ENCODE results near the gene SIRPB2.

The SIRPB2 gene

GRCh38 chr20:1449370-1449769 is 41.9 kb downstream of the SIRPB2 start:
- H3K36me3 ChIP-seq (ENCODE audit: insufficient read depth, low read length), result peaks cover 100% of the 10 kb centered on the region
- H3K4me3 ChIP-seq, result no peak overlapping the region

GRCh38 chr20:1448081-1448620 is 43.1 kb downstream of the SIRPB2 start:
- Histone ChIP-seq H3K36me3 (ENCODE audit: insufficient read depth, low read length) (peaks cover 100% of the 10 kb centered on the region), H3K9ac (ENCODE audit: insufficient read length) (no peak overlapping the region), H3K27ac (no peak overlapping the region), H3K9me3 (ENCODE audit: low read depth, low read length) (no peaks in the 10 kb centered on the region), H3K4me3 (no peak overlapping the region)
- TF ChIP-seq EZH2 (IDR thresholded peaks at IDR 0.05), result no peak
- TF ChIP-seq FOXP2 (optimal IDR thresholded peaks at IDR 0.05; ENCODE audit: control extremely low read depth, extremely low read length, insufficient read depth), result no peak
- no peak for TF ChIP-seq POLR2AphosphoS5 (IDR thresholded peaks at IDR 0.05; ENCODE audit: borderline replicate concordance, low read depth, low read length)
- no peak for DNase-seq (ENCODE audit: low read depth, low spot score)

More at GRCh38 chr20:1449370-1449769, 41.9 kb downstream of the SIRPB2 start:
- no peak for TF ChIP-seq EZH2 (IDR thresholded peaks at IDR 0.05)
- TF ChIP-seq FOXP2 (optimal IDR thresholded peaks at IDR 0.05; ENCODE audit: control extremely low read depth, extremely low read length, insufficient read depth), result no peak
- no peak for TF ChIP-seq POLR2AphosphoS5 (IDR thresholded peaks at IDR 0.05; ENCODE audit: borderline replicate concordance, low read depth, low read length)
- Histone ChIP-seq H3K9ac (ENCODE audit: insufficient read length) (no peak overlapping the region), H3K27ac (no peak overlapping the region), H3K9me3 (ENCODE audit: low read depth, low read length) (no peaks in the 10 kb centered on the region)
- DNase-seq (ENCODE audit: low read depth, low spot score), result no peak

GRCh38 chr20:1446536-1446935 is 44.7 kb downstream of the SIRPB2 start:
- no peak for TF ChIP-seq FOXP2 (optimal IDR thresholded peaks at IDR 0.05; ENCODE audit: control extremely low read depth, extremely low read length, insufficient read depth)
- Histone ChIP-seq H3K36me3 (ENCODE audit: insufficient read depth, low read length) (peaks cover 97% of the 10 kb centered on the region), H3K9me3 (ENCODE audit: low read depth, low read length) (no peaks in the 10 kb centered on the region), H3K4me3 (no peak overlapping the region), H3K27ac (no peak overlapping the region), H3K9ac (ENCODE audit: insufficient read length) (no peak overlapping the region)
- no peak for DNase-seq (ENCODE audit: low read depth, low spot score)

- no peak overlapping the region for H3K4me3 ChIP-seq
- TF ChIP-seq FOXP2 (optimal IDR thresholded peaks at IDR 0.05; ENCODE audit: control extremely low read depth, extremely low read length, insufficient read depth) (no peak), EZH2 (IDR thresholded peaks at IDR 0.05) (no peak), POLR2AphosphoS5 (IDR thresholded peaks at IDR 0.05; ENCODE audit: borderline replicate concordance, low read depth, low read length) (no peak)
- no peak overlapping the region for H3K27ac ChIP-seq
- H3K9me3 ChIP-seq (ENCODE audit: low read depth, low read length), result no peaks in the 10 kb centered on the region
- no peak overlapping the region for H3K9ac ChIP-seq (ENCODE audit: insufficient read length)
- DNase-seq (ENCODE audit: low read depth, low spot score), result no peak
- peaks cover 64% of the 10 kb centered on the region for H3K36me3 ChIP-seq (ENCODE audit: insufficient read depth, low read length)
Measured at GRCh38 chr20:1443085-1443484, 48.1 kb downstream of the SIRPB2 start.

GRCh38 chr20:1442304-1442703 is 48.9 kb downstream of the SIRPB2 start:
- H3K9ac ChIP-seq (ENCODE audit: insufficient read length), result no peak overlapping the region
- no peaks in the 10 kb centered on the region for H3K9me3 ChIP-seq (ENCODE audit: low read depth, low read length)
- H3K4me3 ChIP-seq, result no peak overlapping the region
- no peak overlapping the region for H3K27ac ChIP-seq
- no peak for TF ChIP-seq EZH2 (IDR thresholded peaks at IDR 0.05)
- no peak for TF ChIP-seq FOXP2 (optimal IDR thresholded peaks at IDR 0.05; ENCODE audit: control extremely low read depth, extremely low read length, insufficient read depth)
- TF ChIP-seq POLR2AphosphoS5 (IDR thresholded peaks at IDR 0.05; ENCODE audit: borderline replicate concordance, low read depth, low read length), result no peak
- DNase-seq (ENCODE audit: low read depth, low spot score), result no peak
- H3K36me3 ChIP-seq (ENCODE audit: insufficient read depth, low read length), result peaks cover 56% of the 10 kb centered on the region

- no peak overlapping the region for H3K27ac ChIP-seq
- no peak overlapping the region for H3K4me3 ChIP-seq
- peaks cover 44% of the 10 kb centered on the region for H3K36me3 ChIP-seq (ENCODE audit: insufficient read depth, low read length)
- DNase-seq (ENCODE audit: low read depth, low spot score), result no peak
- TF ChIP-seq POLR2AphosphoS5 (IDR thresholded peaks at IDR 0.05; ENCODE audit: borderline replicate concordance, low read depth, low read length), result no peak
- TF ChIP-seq EZH2 (IDR thresholded peaks at IDR 0.05), result no peak
- no peak for TF ChIP-seq FOXP2 (optimal IDR thresholded peaks at IDR 0.05; ENCODE audit: control extremely low read depth, extremely low read length, insufficient read depth)
- no peaks in the 10 kb centered on the region for H3K9me3 ChIP-seq (ENCODE audit: low read depth, low read length)
- no peak overlapping the region for H3K9ac ChIP-seq (ENCODE audit: insufficient read length)
Measured at GRCh38 chr20:1441133-1441532, 50.1 kb downstream of the SIRPB2 start.

GRCh38 chr20:1440024-1440423 is 51.2 kb downstream of the SIRPB2 start:
- no peak overlapping the region for H3K9ac ChIP-seq (ENCODE audit: insufficient read length)
- DNase-seq (ENCODE audit: low read depth, low spot score), result no peak
- H3K9me3 ChIP-seq (ENCODE audit: low read depth, low read length), result no peaks in the 10 kb centered on the region
- no peak overlapping the region for H3K27ac ChIP-seq
- TF ChIP-seq POLR2AphosphoS5 (IDR thresholded peaks at IDR 0.05; ENCODE audit: borderline replicate concordance, low read depth, low read length) (no peak), EZH2 (IDR thresholded peaks at IDR 0.05) (no peak), FOXP2 (optimal IDR thresholded peaks at IDR 0.05; ENCODE audit: control extremely low read depth, extremely low read length, insufficient read depth) (no peak)
- H3K4me3 ChIP-seq, result no peak overlapping the region
- peaks cover 33% of the 10 kb centered on the region for H3K36me3 ChIP-seq (ENCODE audit: insufficient read depth, low read length)

GRCh38 chr20:1438361-1438760 is 52.9 kb downstream of the SIRPB2 start:
- peaks cover 16% of the 10 kb centered on the region; the same call in 1 of the 2 replicates for H3K36me3 ChIP-seq (ENCODE audit: insufficient read depth, low read length)
- no peak overlapping the region for H3K4me3 ChIP-seq
- H3K27ac ChIP-seq, result no peak overlapping the region
- no peak overlapping the region for H3K9ac ChIP-seq (ENCODE audit: insufficient read length)
- H3K9me3 ChIP-seq (ENCODE audit: low read depth, low read length), result no peaks in the 10 kb centered on the region
- DNase-seq (ENCODE audit: low read depth, low spot score), result no peak
- TF ChIP-seq EZH2 (IDR thresholded peaks at IDR 0.05), result no peak
- TF ChIP-seq POLR2AphosphoS5 (IDR thresholded peaks at IDR 0.05; ENCODE audit: borderline replicate concordance, low read depth, low read length), result no peak
- TF ChIP-seq FOXP2 (optimal IDR thresholded peaks at IDR 0.05; ENCODE audit: control extremely low read depth, extremely low read length, insufficient read depth), result no peak
